ENCODE data around the gene TRAFD1.

The TRAFD1 gene

GRCh38 chr12:112126911-112127310 lies 1.6 kb downstream of the TRAFD1 start:
- peaks cover 3% of the 10 kb centered on the region; the same call in 1 of the 2 replicates for H3K36me3 ChIP-seq (ENCODE audit: insufficient read depth, low read length)
- peaks cover 9% of the 10 kb centered on the region for H3K27me3 ChIP-seq (ENCODE audit: insufficient read depth, low read length, poor library complexity)
- peak overlapping the region in 1 of 2 experiments; percentile 85; a peak in 1 of 4 replicates for H3K4me3 ChIP-seq (ENCODE audit: low read depth in 1 of 2, low read length in 2 of 2)
- peaks cover 63% of the 10 kb centered on the region for H3K4me1 ChIP-seq (ENCODE audit: insufficient read depth, low read length)
- no peak for DNase-seq
- H3K4me2 ChIP-seq (ENCODE audit: insufficient read depth, low read length) = peak overlapping the region; percentile 85
- H3K9ac ChIP-seq (ENCODE audit: low read depth, low read length) = peak overlapping the region; percentile 87; the same call in 1 of the 2 replicates
- H4K20me1 ChIP-seq (ENCODE audit: insufficient read depth, low read length) = peaks cover 19% of the 10 kb centered on the region
- no peak for ATAC-seq (ENCODE audit: insufficient read depth, low read depth)
- peaks cover 52% of the 10 kb centered on the region for H3K79me2 ChIP-seq (ENCODE audit: insufficient read depth, low read length)
- no peak overlapping the region for H2AFZ ChIP-seq (ENCODE audit: low read depth, low read length)
- H3K27ac ChIP-seq (ENCODE audit: low read length) = no peak overlapping the region
- TF ChIP-seq EZH2 (IDR thresholded peaks at IDR 0.05; ENCODE audit: borderline replicate concordance, low read depth, low read length, severe bottlenecking) = no peak
- TF ChIP-seq CTCF (IDR thresholded peaks at IDR 0.05; ENCODE audit: borderline replicate concordance, extremely low read depth, low read length, poor library complexity, severe bottlenecking) = no peak
- H3K9me3 ChIP-seq (ENCODE audit: insufficient read depth, low read length, severe bottlenecking) = no peaks in the 10 kb centered on the region

- peak overlapping the region; percentile 63 for H3K27ac ChIP-seq (ENCODE audit: low read length)
- H3K4me2 ChIP-seq (ENCODE audit: insufficient read depth, low read length) = peak overlapping the region; percentile 61
- H2AFZ ChIP-seq (ENCODE audit: low read depth, low read length) = no peak overlapping the region
- peak overlapping the region; percentile 35; the same call in 1 of the 2 replicates for H3K9ac ChIP-seq (ENCODE audit: low read depth, low read length)
- H3K4me1 ChIP-seq (ENCODE audit: insufficient read depth, low read length) = peaks cover 55% of the 10 kb centered on the region
- H3K9me3 ChIP-seq (ENCODE audit: insufficient read depth, low read length, severe bottlenecking) = no peaks in the 10 kb centered on the region
- H3K4me3 ChIP-seq (ENCODE audit: low read depth in 1 of 2, low read length in 2 of 2) = peak overlapping the region in 1 of 2 experiments; percentile 34; a peak in 2 of 4 replicates
- peaks cover 20% of the 10 kb centered on the region for H3K36me3 ChIP-seq (ENCODE audit: insufficient read depth, low read length)
- H3K27me3 ChIP-seq (ENCODE audit: insufficient read depth, low read length, poor library complexity) = no peaks in the 10 kb centered on the region
- H3K79me2 ChIP-seq (ENCODE audit: insufficient read depth, low read length) = peaks cover 68% of the 10 kb centered on the region
- ATAC-seq (ENCODE audit: insufficient read depth, low read depth) (peak; percentile 79), DNase-seq (no peak)
- TF ChIP-seq CTCF (IDR thresholded peaks at IDR 0.05; ENCODE audit: borderline replicate concordance, extremely low read depth, low read length, poor library complexity, severe bottlenecking) (no peak), EZH2 (IDR thresholded peaks at IDR 0.05; ENCODE audit: borderline replicate concordance, low read depth, low read length, severe bottlenecking) (no peak)
- H4K20me1 ChIP-seq (ENCODE audit: insufficient read depth, low read length) = peaks cover 28% of the 10 kb centered on the region
Measured at GRCh38 chr12:112130441-112130998, 5.2 kb downstream of the TRAFD1 start.

- Histone ChIP-seq H3K79me2 (ENCODE audit: insufficient read depth, low read length) (peaks cover 56% of the 10 kb centered on the region), H3K36me3 (ENCODE audit: insufficient read depth, low read length) (peaks cover 28% of the 10 kb centered on the region), H3K9me3 (ENCODE audit: insufficient read depth, low read length, severe bottlenecking) (no peaks in the 10 kb centered on the region), H3K4me3 (ENCODE audit: low read depth in 1 of 2, low read length in 2 of 2) (no peak overlapping the region), H3K9ac (ENCODE audit: low read depth, low read length) (no peak overlapping the region), H3K27ac (ENCODE audit: low read length) (no peak overlapping the region), H3K27me3 (ENCODE audit: insufficient read depth, low read length, poor library complexity) (no peaks in the 10 kb centered on the region), H4K20me1 (ENCODE audit: insufficient read depth, low read length) (peaks cover 20% of the 10 kb centered on the region; the same call in 1 of the 2 replicates), H3K4me2 (ENCODE audit: insufficient read depth, low read length) (no peak overlapping the region), H3K4me1 (ENCODE audit: insufficient read depth, low read length) (peaks cover 46% of the 10 kb centered on the region), H2AFZ (ENCODE audit: low read depth, low read length) (no peak overlapping the region)
- no peak for TF ChIP-seq CTCF (IDR thresholded peaks at IDR 0.05; ENCODE audit: borderline replicate concordance, extremely low read depth, low read length, poor library complexity, severe bottlenecking)
- no peak for TF ChIP-seq EZH2 (IDR thresholded peaks at IDR 0.05; ENCODE audit: borderline replicate concordance, low read depth, low read length, severe bottlenecking)
- ATAC-seq (ENCODE audit: insufficient read depth, low read depth) (no peak), DNase-seq (no peak)
Measured at GRCh38 chr12:112131686-112132085, 6.3 kb downstream of the TRAFD1 start.

All from DND-41 (cell line).